ENCODE data around the gene TARS3.
A peak's percentile ranks its signal among the peaks of the same experiment; 100 is the strongest.
"Not testable (repeated sequence)": the region's sequence is repeated elsewhere in the genome, so short reads cannot be mapped to it uniquely, and the experiment has no call there.

Gene TARS3

DNA sequence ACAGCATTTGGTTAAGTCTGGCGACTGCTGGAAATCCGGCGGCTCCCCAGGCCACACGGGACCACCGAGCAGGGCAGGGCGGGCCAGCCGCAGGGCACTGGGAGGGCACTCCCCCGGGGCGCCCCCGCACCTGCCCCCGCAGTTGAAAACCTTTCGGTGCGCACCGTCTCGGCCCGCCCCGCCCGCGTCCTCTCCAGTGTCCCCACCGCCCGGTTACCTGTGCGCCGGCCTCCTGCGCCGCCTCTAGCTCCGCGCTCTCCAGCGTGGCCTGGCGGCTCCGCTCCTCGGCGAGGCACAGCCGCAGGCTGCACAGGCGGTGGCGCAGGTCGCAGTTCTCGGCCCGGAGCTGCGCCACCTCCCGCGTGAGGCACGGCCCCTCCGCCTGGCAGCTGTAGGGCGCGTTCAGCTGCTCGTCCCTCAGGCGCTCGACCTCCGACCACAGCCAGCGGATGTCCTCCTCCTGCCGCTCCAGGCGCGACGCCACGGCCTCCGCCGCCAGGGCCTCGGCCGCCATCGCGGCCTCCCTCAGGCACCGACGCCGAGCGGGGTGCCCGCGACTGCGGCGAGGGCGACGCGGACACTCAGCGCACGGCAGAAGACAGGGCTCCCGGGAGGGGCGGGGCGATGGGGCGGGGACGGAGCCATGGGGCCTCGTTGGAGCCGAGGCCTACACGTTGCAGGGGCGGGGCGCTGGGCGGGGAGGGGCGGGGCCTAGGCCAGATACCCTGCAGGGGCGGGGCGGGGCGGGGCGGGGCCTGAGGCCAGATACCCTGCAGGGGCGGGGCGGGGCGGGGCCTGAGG is at the start of gene TARS3:
TARS3 (minus strand) TSS at position 600 of the 801 bp plus-strand sequence; CDS start at position 514, 86 bp downstream.
- peak; percentile 90 for DNase-seq (ENCODE audit: low read depth, low spot score)

DNA sequence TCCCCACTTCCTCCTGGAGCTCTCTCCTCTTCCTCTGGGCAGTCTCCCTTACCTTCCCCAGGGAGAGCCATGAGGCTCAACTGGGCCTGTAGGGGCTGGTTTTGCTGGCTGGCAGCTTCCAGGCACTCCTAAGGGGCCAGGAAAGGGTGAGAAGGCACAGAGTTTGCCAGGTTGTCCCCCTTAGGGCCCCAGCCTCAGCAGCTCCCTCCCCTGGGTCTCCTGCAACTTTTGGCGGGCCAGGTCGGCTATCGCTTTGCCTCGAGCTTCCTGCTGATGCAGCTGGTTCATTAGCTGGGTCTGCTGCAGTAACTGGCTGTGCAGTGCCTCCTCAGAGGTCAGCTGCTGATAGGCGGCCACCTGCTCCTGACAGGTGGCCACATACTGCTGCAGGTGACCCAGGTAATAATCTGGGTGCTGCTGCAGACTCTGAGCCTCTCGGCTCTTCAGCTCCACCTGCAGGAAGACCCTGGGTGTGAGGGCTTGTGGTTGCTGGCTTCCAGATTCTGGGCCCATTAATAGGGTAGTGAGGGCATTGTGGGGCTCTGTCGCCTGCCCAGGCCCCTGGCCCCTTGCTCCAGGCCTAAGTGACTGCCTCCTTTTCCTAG is 49.3 kb upstream of the TARS3 start:
- peak; percentile 14 for DNase-seq (ENCODE audit: low read depth, low spot score)

DNA sequence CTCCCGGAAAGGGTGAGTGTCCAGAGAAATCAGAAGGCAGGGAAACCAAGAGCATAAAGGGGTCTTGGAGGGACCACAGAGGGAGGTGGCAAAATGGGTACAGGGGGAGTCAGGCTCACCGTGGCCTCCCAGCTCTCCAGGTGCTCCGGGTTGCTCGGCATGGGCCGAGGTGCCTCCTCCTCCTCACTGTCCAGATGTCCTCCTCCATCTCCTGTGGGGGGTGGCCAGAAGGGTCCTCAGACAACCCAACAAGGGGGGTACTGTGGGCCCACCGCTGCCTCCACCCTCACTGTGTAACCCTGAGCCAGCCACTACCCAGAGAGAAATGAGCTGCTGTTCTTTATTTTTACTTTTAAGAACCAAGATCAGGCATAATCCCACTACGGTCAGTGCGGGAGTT is 48.6 kb upstream of the TARS3 start:
- DNase-seq (ENCODE audit: low read depth, low spot score), result no peak

DNA sequence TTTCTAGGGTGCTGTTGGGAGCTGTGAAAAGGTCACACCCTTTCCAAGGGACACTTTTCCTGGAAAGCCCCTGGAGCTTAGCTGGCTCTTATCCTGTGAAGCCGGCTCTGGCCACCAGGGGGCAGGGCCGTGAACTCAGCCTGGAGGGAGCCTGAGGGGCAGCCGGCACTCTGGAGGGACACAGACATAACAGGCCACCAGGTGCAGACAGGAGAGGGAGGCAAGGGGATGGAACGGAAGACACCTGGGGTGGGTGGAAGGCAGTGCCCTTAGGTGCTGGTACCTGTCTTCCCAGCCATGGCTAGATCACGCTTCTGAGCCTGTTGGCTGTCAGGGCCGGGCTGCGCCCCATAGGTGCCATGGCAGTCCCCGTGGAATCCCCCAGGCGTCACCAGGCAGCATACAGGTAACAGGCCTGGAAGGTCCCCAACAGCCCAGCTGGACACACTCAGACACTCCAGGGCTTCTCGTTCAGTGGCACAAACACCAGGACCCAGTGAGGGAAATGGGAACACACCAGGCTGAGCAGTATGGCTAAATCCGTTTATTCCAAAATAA is 42.9 kb upstream of the TARS3 start:
- DNase-seq (ENCODE audit: low read depth, low spot score), result peak; percentile 18

DNA sequence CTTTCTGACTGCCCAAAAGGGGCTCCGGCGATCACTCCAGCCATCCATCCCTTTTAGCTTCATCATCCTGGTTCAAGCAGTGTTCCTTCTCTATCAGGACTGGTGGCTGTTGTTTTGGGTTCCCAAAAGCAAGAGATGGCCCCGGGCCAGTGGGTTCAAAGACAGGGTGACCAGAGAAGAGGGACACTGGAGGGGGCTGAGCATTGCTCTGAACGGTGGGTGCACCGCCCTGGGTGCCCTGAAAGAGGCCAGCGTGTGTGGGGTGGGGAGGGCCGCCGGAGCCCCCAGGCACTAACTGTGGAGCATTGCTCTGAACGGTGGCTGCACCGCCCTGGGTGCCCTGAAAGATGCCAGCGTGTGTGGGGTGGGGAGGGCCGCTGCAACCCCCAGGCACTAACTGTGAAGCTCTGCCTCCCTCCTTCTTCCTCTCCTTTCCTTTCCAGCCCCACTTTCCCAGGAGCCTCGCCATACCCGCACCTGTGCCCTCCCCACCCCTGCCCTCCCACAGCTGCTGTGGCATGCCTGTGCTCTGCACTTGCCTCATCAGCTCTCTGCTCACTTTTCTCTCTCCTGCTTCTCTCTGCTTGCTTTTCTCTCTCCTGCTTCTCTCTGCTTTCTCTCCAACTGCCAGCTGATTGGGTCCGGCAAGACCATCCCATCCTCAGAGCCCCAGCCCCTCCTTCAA is 41.6 kb upstream of the TARS3 start:
- no peak for DNase-seq (ENCODE audit: low read depth, low spot score)

DNA sequence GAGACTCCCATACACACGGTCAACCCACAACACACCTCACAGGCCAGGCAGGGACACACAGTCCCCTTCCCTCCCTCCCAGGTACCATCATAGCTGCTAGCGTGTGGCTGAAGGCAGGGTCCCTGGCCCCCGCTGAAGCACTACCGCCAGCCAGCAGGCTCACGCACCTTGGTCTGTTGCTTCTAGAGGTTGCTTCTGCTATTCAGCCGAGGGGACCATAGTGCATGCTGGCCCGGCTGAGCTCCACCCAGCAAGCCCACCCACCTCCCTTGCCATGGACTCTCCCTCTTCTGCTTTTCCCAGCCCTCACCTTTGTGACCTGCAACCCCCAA is 41.0 kb upstream of the TARS3 start:
- not testable (repeated sequence) for DNase-seq (ENCODE audit: low read depth, low spot score)

DNA sequence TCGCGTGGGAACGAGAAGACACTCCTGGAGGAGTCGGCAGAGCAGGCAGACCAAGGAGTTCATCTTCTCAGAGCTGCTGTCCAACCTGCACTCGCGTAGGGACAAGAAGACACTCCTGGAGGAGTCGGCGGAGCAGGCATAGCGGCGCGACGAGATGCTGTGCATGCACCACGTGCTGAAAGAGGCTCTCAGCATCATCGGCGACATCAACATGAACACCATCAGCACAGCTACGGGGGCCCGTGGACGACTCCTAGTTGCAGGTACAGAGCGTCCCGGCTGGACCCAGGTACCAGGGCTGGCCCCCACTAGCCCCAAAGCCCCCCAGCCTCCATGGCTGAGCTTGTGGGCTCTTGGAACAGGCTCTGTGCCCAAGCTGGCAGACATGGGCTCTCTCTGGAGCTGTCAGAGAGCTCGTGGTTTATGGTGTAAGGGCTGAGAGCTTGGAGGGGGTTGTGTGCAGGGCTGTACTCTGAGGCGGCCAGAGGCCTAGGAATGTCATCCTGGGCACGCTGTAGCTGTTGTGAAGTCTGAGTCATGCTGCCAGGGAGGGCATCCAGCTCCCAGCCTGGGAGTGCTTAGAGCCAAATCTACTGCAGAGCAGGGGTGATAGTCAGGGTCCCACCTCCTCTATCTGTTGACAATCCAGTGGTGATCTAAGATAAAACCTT is 40.5 kb upstream of the TARS3 start:
- DNase-seq (ENCODE audit: low read depth, low spot score), result not testable (repeated sequence)

DNA sequence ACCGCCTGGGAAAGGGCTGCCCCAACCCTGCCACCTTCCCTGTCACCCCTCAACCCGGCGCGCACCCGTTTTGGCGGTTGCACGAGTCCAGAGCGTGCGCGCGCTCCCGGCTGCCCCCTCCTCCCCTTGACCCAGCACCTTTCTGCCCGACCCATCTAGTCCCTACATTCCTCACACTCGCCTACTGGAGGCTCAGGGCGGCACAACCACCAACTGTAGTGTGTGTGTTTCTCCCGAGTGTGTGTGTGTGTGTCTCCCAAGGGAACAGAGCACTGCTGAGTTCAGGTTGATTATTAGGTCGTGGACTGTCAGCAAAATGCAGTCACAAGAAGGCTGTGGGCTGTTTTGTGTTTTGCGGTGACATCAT is 22.4 kb upstream of the TARS3 start:
- not testable (repeated sequence) for DNase-seq (ENCODE audit: low read depth, low spot score)

DNA sequence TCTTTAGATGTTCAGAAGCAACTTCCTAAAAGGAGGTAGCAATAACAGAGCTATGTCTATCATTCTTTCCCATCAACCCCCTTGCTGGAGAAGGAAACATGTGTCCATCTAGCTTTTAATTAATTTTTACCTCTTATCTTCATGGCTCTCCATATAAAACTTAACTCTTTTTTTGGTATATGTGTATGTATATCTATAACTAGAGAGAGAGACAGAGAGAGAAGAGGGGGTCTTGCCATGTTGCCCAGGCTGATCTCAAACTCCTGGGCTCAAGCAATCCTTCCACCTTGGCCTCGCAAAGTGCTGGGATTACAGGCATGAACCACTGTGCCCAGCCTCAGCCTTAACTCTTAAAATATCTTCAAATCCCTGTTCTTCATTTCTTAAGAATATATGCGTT is 10.6 kb upstream of the TARS3 start:
- DNase-seq (ENCODE audit: low read depth, low spot score), result not testable (repeated sequence)

DNA sequence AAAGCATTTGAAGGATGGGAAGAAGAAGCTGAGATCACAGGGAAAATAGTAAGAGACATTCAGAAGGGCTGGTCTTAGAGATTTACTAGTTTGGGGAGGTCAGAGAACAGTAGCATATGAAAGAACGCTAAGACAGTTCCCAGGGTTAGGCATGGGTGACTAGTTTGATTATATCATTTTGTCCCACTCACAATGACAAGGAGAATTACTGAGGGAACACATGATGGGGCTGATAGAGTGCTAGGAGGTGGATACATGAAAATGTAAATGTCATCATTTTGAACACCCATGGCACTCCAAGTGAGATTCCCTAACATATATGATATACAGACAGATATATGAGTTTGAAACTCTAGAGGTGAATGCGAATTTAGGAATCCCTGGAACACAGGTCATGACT is 9.3 kb upstream of the TARS3 start:
- DNase-seq (ENCODE audit: low read depth, low spot score), result no peak

DNA sequence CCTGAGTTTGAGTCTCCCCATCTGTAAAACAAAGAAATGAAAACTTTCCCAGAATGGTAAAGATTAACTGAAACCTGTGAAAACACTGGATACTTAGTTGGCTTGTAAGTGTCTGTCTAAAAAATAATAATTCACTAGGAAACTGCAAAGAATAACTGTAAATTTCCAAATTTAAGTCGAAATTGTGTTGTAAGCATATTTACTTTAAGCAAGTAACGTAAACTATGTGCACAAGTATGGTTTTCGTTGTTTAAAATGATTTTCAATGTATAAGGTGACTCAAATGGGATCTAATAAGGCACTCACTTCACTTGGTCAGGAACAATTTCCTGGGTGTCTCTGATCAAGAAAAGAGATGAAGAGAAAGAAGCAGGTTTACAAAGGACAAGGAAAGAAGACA is 8.5 kb upstream of the TARS3 start:
- DNase-seq (ENCODE audit: low read depth, low spot score), result no peak

DNA sequence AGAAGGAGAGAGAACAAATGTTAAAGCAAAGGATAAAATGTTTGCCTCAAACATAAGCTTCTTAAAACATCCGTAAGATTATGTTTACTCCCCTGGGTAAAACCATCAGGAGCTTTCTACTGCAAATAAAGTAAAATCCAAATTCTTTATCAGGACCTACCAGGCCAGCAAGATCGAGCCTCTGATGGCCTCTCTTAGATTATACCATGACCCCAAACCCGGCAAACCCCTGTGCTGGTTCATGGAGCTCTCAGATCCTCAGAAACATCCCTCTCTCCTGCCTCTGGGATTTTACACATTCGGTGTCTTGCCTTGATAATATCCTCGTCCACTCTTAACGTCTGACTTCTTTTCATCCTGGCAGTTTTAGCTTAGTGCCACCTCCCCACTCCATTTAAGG is 7.5 kb upstream of the TARS3 start:
- no peak for DNase-seq (ENCODE audit: low read depth, low spot score)

DNA sequence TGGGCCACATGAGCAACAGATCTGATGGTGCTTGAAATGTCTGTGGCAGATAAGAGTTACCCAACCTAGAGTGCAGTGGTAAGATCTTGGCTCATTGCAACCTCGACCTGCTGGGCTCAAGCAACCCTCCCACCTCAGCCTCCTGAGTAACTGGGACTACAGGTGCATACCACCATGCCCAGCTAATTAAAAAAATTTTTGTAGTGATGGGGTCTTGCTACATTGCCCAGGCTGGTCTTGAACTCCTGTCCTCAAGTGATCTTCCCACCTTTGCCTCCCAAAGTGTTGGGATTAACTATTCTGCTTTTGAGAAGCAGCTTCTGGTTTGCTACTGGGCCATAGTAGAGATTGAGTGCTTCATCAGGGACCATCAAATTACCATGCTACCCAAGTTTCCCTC is 2.9 kb upstream of the TARS3 start:
- DNase-seq (ENCODE audit: low read depth, low spot score), result no peak

DNA sequence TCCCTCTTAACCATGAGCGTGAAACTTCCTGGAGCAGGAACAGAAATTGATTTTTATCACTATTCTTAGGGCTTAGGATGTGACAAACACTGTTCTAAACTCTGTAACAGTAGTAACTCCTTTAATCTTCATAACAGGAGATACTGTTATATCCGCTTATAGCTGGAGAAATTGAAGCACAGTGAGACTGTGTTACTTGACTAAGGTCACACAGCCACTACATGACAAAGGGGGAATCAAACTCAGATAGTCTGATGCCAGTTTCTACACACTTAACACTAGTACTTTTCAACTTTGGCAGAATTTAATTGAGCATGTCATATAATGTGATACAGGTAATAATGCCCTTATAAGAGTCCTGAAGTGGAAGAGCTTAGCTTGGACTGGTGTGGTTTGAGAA is 800 bp upstream of the TARS3 start:
- no peak for DNase-seq (ENCODE audit: low read depth, low spot score)

DNA sequence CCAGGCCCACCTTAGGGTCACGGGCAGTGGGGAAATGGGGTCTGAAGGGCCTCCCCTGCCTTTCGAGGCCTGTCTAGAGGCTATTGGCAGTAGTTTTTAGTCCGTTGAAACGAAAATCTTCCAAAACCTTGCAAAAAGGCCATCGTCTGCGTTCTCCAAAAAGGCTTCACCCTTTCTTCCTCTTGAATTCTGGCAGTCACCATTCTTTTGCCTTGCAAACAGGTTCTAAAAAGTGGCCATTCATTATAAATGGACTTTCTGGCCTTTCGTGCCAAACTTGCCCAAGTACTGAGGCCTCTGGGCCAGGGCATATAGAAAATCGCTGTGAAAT is 367 bp upstream of the TARS3 start:
- peak; percentile 31 for DNase-seq (ENCODE audit: low read depth, low spot score)

DNA sequence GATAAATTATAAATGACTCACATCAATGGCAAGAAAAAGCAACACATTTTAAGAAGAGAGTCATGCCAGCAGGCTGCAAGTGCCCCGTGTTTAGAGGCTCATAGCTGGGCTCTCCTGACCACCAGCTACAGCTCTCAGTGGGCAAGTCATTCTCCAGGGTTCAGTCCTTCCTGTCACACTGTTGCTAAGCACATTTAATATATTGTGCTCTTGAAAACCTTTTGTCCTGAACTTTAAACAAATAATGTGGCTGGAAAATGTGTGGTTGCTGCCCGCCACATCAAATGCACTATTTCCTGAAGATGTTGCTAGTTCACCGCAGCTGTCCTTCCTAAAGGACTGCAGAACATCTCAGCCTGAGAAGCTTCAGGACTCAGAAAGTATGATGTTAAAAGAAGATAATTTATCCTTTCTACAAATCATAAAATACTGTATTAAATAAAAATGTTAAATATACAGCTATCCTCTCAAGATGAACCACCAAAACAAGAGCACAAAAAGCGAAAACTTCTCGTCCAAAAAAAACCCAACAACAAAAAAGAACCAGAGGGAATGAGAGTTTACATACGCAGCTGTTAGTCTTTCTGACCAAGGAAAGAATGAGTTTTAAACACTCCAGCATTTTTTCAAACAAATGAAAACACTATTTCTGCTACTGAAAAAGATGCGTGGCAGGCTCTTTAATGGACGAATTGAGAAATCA is 951 bp downstream of the TARS3 start:
- DNase-seq (ENCODE audit: low read depth, low spot score), result peak; percentile 4

DNA sequence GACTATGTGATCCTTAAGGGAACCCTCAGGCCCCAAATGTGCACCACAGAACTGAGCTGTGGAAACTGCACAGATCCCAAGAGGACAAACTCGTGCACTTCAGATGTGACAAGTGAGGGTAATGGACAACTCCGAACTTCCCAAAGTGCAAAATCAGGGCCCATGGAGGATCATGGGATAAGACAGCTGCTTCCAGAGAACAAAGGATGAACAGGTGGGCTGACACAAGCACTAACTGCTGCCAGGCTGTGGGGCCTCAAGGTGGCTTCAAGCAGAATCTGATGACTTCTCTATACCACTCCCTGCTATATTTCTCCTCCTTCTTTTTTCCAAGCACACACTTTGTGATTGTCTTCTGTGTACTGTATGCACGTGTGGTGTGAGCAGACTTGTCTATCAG is 5.4 kb downstream of the TARS3 start:
- no peak for DNase-seq (ENCODE audit: low read depth, low spot score)

DNA sequence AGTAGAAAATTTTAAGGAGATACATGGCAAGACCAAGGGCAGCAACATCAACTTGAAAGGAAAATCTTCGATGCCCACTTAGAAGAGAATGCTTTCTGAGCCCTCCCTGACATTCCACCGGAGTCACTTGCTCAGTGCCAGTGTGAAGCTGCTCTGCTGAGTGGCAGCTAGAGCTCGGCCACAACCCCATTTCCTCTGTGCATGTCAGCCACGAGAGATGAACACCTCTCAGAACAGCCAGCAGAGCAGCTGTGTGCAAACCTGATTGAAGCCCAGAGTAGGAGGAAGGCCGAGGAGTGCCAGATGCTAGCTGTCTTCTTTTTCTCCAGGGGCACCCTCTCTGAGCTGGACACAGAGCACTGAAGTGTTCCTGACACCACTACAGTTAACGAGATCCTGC is 12.2 kb downstream of the TARS3 start:
- no peak for DNase-seq (ENCODE audit: low read depth, low spot score)

DNA sequence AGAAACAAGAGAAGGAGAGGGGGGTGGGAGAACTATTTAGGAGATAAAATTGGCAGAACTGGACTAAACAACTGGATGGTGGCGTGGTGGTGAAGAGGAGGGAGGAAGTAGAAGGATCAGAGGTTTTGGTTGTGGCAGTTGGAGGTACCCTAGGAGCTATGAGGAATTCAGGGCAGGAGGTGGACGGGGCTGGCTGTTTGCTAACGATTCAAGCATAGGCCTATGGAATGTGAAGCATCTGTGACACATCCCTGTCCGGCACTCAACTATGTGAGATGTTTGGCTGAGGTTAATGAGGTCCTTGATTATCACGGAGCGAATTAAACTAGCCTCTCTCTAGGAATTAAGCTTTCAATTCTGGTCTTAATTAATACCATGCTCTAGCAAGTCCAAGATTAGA is 13.5 kb downstream of the TARS3 start:
- peak; percentile 8 for DNase-seq (ENCODE audit: low read depth, low spot score)

DNA sequence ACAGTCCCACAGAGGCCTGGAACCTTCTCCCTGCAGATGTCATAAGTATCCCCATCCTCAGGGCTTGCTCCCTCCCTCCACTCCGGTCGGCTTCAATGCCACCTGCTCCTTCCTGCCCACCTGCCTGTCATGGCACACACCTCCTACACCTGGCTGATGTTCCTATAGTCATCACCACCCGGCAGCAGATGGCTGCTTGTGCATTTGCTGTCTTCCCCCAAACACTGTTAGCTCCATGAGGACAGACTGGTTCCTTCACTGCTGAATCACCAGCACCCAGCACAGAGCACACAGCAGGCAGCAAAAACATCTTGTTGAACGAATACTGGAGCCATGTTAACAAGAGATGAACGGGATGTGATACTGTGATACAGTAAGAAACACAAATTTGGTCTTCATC is 14.8 kb downstream of the TARS3 start:
- DNase-seq (ENCODE audit: low read depth, low spot score), result no peak

DNA sequence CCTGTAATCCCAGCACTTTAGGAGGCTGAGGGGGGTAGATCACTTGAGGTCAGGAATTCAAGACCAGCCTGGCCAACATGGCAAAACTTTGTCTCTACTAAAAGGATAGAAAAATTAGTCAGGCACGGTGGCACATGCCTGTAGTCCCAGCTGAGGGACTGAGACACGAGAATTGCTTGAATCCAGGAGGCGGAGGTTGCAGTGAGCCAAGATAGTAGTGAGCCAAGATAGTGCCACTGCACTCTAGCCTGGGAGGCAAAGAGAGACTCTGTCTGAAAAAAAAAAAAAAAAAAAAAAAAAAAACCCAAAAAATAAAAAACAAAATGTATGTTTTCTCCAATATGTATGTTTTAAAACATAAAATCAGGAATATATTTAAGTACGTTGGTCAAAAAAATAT is 16.3 kb downstream of the TARS3 start:
- no peak for DNase-seq (ENCODE audit: low read depth, low spot score)

DNA sequence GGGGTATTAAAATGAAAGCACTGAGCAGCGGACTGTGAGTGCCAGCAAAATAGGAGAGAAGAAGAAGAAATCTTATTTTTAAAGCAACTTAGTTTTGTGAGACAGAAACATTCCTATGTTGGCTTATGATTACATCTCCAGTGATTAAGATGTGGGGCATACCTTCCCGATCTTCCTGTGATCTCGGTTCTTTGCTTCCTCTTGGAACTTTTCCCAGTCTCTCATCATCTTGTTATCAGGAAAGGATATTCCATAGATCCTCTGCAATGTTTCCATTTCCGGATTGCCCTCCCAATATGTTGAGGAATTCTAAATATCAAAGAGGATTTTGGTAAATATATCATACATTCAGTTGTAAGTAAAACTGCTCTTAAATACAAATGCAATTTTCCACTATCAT is 22.2 kb downstream of the TARS3 start:
- DNase-seq (ENCODE audit: low read depth, low spot score), result no peak

Measured in ELF-1 (cell line).